ENCODE measurements around the gene PRKCZ.

PRKCZ gene

DNA sequence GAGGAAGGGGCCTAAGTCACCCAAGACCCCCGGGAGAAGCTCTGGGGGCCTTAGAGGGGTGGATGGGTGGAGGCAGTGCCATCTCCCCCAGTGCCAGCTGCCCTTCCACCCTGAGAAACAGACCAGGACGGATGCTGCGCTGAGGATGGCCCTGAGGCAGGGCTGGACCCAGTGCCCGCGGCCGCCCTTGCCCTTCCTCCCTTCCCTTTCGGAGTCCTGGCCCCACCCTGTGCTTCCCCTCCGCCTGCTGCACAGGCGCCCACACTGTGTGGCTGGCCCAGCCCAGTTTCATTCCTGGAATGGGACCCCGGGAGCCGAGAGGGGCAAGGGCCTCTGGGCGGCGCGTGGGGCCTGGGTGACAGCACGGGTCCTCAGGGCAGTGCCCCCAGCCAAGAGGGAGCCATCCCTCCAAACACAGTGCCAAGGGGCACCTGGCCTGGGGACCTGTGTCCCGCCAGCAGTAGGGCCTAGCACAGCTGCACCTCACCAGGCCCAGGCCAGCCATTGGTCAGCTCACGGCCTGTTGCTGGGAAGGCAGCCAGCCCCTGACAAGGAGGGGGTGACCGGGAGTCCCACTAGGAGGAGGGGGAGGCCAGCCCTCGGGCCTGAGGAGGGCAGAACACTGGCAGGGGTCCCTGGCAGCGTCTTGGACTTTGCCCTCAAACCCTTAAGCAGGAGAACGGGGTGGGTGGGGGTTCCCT is 164.5 kb downstream of the PRKCZ start:
- no peak for DNase-seq

DNA sequence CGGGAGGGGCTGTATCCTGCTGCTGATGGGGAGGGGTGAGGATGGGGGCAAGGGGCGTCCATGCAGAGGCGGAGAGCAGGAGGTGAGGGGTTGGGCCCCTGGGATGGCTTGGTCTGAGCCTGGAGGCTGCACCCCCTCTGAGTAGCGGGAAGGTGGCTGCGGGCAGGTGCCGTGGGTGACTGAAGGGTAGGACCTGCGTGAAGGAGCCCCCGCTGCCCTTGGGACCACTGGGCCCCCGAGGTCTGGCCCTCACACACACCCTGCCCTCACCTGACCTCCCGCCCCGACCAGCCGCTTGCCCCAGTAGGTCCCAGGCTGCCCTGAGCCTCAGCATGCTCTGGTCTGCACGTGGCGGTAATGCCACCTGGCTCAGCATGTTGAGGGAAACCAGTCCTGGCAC is 165.1 kb downstream of the PRKCZ start:
- DNase-seq, result no peak

DNA sequence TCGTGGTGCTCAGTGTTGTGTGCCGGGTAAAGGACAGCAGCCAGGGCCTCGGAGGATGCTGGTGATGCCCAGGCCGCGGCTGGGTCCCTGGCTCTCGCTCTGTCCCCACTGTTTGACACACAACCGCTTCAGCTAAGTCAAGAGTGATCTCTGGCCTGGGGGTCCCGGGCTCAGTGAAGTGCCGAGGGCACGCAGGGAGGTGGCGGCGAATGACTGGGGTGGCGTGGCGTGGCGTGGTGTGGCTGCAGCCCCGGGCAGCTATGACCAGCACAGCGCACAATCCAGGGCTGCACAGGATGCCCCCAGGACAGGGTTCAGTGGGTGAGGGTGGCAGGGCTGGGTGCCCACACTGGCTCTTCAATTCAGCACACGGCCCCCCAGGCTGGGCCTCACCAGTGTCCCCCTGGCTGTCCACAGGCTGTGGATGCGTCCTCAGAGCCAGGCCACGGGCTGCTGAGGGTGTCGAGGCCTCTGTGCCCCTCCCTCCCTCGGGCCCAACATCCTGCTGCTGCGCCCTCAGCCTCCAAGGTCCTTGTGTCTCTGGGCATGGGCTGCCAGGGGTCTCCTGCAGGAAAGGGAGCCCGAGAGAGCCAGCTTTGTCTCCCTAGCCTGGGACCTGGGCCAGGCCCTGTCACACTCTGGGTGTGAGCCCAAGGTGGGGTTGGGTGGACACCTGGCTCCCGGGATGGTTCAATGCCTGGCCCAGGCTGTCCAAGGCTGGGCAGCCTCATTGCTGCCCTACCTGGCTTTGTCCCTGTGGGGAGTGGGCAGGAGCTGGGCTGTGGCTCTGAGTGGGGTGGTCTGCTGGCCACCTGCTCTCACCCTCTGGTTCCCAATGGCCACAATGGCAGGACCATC is 165.9 kb downstream of the PRKCZ start:
- no peak for DNase-seq

DNA sequence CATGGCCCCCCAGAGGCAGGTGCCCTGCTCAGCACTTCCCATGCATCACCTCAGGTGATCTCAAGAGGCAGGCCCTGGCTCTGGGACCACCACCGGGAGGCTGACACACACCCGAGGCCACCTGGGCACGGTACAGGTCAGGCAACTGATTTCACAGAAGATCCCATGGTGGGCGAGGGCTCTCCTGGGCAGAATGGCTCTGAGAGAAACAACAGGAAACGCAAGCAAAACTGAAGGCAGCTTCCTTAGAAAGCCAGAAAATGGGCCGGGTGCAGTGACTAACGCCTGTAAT is 166.5 kb downstream of the PRKCZ start:
- no peak for DNase-seq

DNA sequence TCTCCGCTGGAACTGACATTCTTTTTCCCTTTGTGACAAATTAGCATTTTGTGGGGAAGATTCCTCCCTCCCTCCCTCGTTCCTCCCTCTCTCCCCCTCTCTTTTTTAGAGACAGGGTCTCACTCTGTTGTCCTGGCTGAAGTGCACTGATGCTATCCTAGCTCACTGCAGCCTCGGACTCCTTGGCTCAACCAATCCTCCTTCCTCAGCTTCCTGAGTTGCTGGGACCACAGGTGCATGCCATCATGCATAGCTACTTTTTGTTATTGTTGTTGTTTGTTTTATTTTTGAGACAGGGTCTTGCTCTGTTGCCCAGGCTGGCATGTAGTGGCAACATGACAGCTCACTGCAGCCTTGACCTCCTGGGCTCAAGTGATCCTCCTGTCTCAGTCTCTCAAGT is 171.1 kb downstream of the PRKCZ start:
- DNase-seq, result no peak

DNA sequence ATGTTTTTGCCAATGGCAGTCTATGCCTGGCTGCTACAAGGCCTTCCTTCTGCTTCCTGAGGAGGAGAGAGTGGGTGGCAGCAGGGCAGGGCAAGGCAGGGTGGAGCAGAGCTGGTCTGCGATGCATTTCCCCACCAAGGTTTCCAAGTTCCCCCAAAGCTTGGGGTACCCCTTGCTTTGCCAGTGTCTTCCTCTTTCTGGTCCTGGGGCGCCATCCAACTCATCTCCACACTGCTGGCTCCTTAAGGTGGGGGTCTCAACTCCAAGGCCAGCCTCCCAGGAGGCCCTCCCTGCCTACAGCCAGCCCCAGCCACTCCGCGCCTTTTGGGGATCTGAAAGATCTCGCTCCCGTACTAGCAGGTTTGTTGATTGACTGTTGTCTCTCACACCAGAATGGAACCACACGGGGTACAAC is 174.0 kb downstream of the PRKCZ start:
- no peak for DNase-seq

DNA sequence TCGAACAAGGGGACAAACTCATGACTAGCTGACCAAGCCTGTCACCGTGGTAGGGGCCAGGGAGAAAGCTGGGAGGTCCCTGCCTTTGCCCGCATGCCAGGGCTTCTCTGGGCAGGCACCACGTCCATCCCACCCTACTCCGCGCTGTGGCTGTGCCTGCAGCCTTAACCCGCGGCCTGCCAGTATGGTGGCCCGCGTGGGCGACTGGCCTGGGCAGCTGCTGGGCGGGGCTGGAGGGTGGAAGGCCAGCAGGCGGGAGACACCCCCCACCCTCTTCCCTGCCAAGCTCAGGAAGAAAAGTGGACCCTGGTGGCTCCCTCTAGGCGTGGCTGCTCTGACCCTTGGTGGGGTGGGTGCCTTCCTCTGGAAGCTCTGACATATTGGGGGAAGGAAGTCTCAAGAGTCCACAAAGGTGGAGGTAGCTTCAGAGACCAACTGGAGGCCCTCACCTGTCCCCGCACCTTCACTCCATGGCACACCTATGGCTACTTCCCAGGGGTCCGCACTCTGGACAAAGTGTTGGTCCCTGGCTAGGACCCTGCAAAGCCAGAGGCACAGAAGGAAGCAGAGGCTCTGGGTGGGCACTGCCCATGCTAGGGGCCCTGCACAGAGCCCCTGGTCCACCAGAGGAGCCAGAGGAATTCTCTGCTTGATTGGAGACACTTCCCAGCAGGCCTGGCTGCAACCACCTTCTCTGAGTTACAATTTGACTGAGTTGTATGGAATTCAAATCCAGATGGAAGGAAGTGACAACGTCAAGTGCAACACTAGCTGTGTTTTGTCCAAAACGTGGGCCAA is 174.6 kb downstream of the PRKCZ start:
- no peak for DNase-seq

DNA sequence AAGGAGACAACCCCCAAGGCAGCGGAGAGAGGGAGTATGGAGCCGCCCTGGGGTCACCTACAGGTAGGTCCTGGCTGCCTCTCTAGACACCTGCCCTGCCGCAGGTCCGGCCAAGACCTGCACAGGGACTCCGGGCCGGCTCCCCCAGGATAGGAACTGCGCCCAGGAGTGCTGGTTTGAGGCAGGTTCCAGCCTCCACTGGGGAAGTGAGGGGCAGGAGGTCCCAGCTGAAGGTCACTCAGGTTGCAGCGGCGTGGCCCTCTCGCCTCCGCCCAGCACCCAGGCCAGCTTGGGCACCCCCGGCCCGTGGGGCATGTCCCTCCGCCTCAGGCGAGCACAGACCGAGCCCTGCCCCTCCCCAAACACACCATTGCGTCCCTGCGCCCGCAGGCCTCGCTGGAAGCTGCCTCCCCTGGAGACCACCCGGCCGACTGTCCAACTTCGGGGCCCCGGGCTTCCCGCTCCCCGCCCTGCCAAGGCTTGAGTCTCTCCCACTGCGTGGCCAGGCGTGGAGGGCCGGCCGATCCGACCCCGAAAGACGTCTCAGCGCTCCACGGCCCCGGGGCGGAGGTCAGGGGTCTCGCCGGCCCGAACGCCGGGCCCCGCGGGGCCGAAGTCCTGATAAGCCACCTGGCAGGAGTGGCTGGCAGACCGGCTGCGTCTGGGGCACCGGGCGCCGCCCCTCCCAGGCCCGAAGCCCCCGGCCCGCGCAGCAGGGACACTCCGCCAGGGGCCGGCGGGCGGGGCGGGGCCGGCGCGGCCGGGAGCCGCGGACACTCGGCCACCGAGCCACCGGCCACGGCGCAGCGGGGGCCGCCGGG is 176.5 kb downstream of the PRKCZ start:
- no peak for DNase-seq

DNA sequence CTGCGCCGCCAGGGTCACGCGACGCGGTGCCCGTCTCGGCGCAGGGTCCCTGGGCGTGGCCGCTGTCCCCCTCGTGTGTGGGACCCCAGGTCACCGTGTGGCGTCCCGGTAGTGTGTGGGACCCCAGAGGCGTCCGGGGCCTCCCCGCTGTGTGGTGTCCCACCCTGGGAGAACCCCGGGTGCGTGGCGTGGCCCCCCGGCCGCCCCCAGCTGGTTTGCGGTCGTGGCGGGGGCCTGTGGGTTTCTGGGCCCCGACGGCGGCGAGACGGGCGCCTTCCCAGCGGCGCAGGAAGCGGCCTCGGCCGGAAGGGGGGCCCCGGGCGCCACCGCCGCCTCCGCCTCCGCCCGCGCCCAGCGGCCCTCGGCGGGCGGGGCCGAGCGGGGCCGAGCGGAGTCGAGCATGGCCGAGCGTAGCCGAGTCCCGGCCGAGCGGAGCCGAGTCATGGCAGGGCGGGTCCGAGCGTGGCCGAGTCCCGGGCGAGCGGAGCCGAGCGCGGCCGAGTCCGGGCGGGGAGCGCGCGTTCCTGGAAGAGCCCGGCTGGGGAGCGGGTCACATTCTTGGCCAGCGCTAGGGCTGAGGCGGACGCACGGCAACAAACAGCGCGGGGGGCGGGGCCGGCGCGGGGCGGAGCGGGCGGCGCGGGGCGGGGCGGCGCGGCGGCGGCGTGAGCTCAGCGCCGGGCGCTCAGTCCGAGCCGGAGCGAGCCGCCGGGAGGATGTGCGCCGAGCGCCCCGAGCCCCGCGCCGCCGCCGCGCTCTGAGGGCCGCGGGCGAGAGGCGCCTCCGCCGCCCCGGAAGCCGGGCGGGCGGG is 177.3 kb downstream of the PRKCZ start:
- peak; percentile 91 to 93 for DNase-seq

DNA sequence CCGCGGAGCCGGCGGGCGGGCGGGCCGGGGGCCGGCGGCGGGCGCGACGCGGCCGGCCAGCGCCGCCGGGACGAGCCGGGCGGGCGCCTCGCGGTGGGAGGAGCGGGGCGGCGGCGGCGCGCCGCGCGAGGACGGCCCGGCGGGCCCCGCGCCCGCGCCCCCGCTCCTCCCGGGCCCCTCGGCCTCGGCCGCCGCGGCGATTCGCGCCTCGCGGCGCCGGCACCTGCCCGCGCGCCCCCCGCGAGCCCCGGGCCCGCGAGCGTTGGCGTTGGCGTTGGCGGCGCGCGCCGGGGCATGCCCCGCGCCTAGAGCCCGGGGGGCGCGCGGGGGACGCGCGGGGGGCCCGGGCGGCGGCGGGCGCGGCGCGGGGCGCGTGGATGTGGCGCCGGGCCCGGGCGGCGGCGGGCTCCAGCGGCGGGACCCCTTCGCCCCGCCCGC is 178.0 kb downstream of the PRKCZ start, which contains the start of gene SKI:
TSS of gene SKI (plus strand) at position 163 of the 438 bp plus-strand sequence. CDS start 448 bp downstream, outside the sequence.
- DNase-seq, result no peak

GRCh38 chr1:2228694-2229036 is 178.5 kb downstream of the PRKCZ start:
- DNase-seq, result peak in 1 of 2 experiments; percentile 33

GRCh38 chr1:2229037-2229864 is 179.0 kb downstream of the PRKCZ start:
- DNase-seq, result peak; percentile 28 to 46

- DNase-seq, result no peak
These were observed 179.9 kb downstream of the PRKCZ start for GRCh38 chr1:2229911-2230731.

- no peak for DNase-seq
These were observed 180.7 kb downstream of the PRKCZ start for GRCh38 chr1:2230781-2231531.

DNA sequence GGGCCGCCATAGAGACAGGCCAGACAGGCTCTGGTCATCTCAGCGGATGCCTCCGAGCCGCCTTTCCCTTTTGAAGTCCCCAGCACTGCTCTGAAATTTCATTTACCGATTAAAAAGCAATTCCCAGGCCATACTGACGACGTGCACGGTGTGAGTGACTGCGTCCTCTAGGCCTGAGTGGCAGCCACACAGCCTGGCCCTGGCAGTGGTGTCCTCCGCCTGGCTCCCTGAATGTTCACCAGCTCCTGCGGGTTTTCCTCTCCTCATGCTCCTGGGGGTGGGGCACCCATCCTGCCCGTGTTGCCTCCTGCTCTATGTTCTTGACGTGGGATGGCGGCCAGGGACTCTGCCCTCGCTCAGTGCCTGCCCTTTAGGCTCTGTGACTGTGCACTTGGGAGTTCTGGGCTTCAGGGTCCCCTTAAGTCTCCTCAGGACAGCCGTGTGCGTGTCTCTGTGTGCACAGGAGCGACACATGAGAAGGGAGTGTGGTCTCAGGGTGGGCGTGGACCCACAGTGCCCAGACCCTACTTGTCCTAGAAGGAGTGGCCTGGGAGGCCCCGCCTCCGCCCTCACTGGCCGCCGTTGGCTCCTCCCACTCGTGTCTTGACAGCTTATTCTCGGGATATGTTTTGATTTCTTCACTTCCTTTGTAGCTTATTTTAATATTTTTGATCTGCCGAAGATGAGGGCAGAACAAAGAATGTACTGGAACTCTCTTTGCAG is 181.5 kb downstream of the PRKCZ start:
- no peak for DNase-seq

DNA sequence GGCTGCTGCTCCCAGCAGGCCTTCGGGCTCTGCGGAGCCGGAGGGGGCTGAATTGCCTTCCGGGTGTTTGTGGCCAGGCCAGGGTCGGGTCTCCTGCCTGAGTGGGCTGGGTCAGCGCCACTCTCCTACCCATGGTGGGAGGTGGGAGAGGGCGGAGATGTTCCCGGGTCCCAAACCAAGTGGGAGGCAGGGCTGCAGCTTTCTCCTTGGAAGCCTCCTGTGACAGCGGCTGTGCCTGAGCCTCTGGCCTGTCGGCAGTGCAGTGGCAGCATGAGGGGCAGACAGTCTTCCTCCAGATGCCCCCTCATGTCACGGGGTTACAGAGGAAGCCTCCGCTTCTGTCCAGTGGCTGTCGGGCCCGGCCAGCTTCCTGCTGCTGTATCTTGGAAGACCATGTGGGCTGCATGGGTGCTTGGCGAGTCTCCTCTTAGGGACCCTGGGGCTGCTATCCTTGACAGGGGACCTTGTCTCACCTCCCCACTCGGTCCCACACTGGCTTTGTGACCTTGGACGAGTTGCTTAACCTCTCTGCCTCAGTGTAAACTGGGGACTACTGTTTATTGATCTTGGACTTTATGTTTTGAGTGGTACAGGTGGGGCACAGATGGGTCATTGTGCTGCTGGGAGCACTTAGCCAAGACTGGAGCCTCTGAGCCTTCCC is 182.2 kb downstream of the PRKCZ start:
- no peak for DNase-seq

GRCh38 chr1:2232916-2233438 is 182.8 kb downstream of the PRKCZ start:
- no peak for DNase-seq

GRCh38 chr1:2233468-2233867 is 183.3 kb downstream of the PRKCZ start:
- DNase-seq, result no peak

All from Kasumi-1 (cell line).